ENCODE results near the gene KLK15.
"Not testable (repeated sequence)": the region's sequence is repeated elsewhere in the genome, so short reads cannot be mapped to it uniquely, and the experiment has no call there.

The KLK15 gene

GRCh38 chr19:50796128-50796633, 37.2 kb downstream of the KLK15 start:
- no peak for DNase-seq (ENCODE audit: low read depth)

- no peak for DNase-seq (ENCODE audit: low read depth)
These were observed 37.7 kb downstream of the KLK15 start for GRCh38 chr19:50795664-50796073.

GRCh38 chr19:50794876-50795663, 38.3 kb downstream of the KLK15 start:
- DNase-seq (ENCODE audit: low read depth): no peak

- DNase-seq (ENCODE audit: low read depth): no peak
These were observed 39.1 kb downstream of the KLK15 start for GRCh38 chr19:50794074-50794875.

- no peak for DNase-seq (ENCODE audit: low read depth)
These were observed 39.8 kb downstream of the KLK15 start for GRCh38 chr19:50793558-50794065.

- DNase-seq (ENCODE audit: low read depth): no peak
These were observed 40.8 kb downstream of the KLK15 start for GRCh38 chr19:50792272-50793250.

- no peak for DNase-seq (ENCODE audit: low read depth)
These were observed 41.6 kb downstream of the KLK15 start for GRCh38 chr19:50791594-50792271.

- DNase-seq (ENCODE audit: low read depth): no peak
These were observed 42.4 kb downstream of the KLK15 start for GRCh38 chr19:50790922-50791467.

GRCh38 chr19:50790396-50790795, 43.0 kb downstream of the KLK15 start, which contains the start of gene ACP4:
Gene ACP4, plus strand, starts transcription at chr19:50790415. Its CDS starts 0 bp downstream, at chr19:50790415.
- DNase-seq (ENCODE audit: low read depth): no peak

GRCh38 chr19:50785329-50785728, 48.0 kb downstream of the KLK15 start:
- DNase-seq (ENCODE audit: low read depth): no peak

GRCh38 chr19:50784710-50785109, 48.7 kb downstream of the KLK15 start:
- DNase-seq (ENCODE audit: low read depth): no peak

- not testable (repeated sequence) for DNase-seq (ENCODE audit: low read depth)
These were observed 49.6 kb downstream of the KLK15 start for GRCh38 chr19:50783848-50784152.

- peak; percentile 18 for DNase-seq (ENCODE audit: low read depth)
These were observed 52.5 kb downstream of the KLK15 start for GRCh38 chr19:50780753-50781435.

- DNase-seq (ENCODE audit: low read depth): no peak
These were observed 53.6 kb downstream of the KLK15 start for GRCh38 chr19:50779504-50780457.

- no peak for DNase-seq (ENCODE audit: low read depth)
These were observed 54.4 kb downstream of the KLK15 start for GRCh38 chr19:50778906-50779430.

GRCh38 chr19:50777830-50778303, 55.5 kb downstream of the KLK15 start:
- no peak for DNase-seq (ENCODE audit: low read depth)

GRCh38 chr19:50777261-50777660, 56.1 kb downstream of the KLK15 start:
- DNase-seq (ENCODE audit: low read depth): no peak

- no peak for DNase-seq (ENCODE audit: low read depth)
These were observed 57.2 kb downstream of the KLK15 start for GRCh38 chr19:50776131-50776530.
